Activated CD4-positive, alpha-beta T cell treated with anti-CD3 and anti-CD28 coated beads, Interleukin-2, amount 50 U/mL, for 16 hours (primary cell): Measurements from ENCODE around the gene SLC17A9.

Experiments used
- DNase-seq: peaks from one replicate; pipeline ENCODE4 v3.0.0-alpha.2; 2020

Gene SLC17A9

DNA sequence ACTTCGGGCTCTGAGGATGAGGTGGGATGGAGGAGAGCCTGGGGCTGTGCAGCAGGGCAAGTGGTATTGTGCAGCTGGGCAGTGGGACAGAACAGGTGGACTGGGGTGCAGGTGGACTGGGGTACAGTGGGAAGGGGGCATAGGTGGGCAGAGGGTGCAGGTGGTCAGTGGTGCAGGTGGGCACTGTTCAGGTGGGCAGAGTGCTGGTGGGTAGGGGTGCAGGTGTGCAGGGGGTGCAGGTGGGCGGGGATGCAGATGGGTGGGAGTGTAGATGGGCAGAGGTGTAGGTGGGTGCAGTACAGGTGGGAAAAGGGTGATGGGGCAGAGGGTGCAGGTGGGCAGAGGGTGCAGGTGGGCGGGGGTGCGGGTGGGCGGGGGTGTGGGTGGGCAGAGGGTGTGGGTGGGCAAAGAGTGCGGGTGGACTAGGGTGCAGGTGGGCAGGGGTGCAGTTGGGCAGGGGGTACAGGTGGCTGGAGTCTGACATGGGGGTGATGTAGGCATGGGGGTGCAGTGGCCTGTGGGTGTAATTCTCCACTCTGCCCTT lies 33.8 kb downstream of the SLC17A9 start:
- no peak for DNase-seq

DNA sequence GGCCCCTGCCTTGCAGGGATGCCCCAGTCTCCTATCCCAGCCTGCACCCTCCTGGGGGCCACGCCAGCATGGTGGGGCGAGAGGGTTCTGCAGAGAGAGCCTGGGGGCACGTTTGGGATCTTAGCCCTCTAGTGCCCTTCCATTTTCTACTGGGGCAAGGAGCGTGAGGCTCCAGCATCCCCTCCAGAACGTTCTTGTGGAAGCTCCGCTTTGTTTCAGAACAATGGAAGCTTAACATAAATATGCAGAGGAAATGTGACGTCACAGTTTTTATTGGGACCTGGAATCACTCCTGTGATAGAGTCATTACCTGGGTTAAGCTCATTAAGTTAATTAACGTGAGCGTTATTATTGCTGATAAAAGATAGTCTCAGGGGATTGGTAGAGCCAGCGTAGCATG lies 34.6 kb downstream of the SLC17A9 start:
- no peak for DNase-seq

DNA sequence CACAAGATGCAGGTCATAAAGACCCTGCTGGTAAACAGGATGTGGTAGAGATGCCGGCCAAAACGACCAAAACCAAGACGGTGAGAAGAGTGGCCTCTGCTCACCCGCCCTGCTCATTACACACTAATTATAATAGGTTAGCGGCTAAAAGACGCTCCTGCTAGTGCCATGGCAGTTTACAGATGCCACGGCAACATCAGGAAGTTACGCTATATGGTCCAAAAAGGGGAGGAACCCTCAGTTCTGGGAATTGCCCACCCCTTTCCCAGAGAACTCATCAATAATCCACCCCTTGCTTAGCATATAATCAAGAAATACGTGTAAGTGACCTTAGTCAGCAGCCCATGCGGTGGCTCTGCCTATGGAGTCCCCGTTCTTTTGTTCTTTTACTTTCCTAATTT lies 36.7 kb downstream of the SLC17A9 start:
- peak; percentile 16 for DNase-seq

DNA sequence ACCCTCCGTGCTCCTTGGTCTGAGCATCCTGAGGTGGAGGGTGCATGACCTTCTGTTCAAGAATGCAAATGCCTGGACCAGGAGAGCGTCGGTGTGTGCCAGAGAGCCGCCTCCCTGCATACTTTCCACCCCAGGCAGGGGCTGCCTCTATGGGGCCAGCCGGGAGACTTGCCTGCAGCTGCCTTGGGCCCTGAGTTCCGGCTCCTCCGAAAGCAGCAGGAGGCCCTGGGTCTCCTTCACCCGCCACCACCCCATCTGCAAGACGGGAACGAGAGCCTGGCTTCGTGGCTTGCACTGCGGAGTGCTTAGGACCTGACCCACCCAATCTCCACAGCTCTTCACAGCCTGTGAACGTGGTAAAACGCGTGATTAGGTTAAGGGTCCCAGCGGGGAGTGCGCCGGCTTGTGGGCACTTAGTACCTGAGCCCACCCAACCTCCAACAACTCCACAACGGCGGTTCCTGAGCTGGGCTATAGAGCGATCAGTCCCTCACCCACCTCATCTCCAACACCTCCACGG lies 37.9 kb downstream of the SLC17A9 start:
- DNase-seq: no peak

DNA sequence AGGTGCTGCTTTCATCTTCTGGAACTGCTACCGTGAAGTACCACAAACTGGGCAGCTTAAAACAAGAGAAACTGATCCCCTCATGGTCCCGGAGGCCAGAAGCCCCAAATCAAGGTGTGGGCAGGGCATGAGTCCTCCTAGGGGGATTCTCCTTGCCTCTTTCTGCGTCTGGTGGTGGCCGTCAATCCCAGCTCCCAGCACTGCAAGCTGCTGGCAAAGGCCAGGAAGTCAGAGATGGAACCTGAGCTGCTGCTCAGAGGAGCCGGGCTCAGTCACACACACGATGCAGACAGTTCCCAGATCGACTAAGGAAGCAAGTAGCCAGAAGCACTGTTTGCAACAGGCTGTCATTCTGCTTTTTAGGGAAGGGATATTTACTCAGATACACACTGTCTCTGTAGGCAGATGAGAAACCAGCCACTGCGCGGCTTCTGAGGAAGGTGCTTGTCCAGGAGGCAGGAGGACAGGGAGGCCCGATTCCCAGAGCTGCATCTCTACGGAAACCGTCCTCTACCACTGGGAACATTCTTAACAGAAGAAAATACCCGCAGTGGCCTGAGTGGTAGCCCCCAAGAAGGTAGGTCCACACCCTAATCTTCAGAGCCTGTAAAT lies 38.8 kb downstream of the SLC17A9 start:
- DNase-seq: no peak

DNA sequence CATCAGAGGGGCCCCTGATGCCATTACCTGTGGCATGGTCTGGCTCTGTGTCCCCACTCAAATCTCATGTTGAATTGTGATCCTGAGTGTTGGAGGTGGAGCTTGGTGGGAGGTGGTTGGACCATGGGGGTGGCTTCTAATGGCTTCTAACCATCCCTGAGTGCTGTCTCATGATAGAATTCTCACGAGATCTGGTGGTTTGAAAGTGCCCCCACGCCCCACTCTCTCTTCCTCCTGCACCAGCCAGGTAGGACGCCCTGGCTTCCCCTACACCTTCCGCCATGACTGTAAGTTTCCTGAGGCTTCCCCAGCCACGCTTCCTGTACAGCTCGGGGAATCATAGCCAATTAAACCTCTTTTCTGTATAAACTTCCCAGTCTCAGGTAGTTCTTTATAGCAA lies 39.4 kb downstream of the SLC17A9 start:
- no peak for DNase-seq

DNA sequence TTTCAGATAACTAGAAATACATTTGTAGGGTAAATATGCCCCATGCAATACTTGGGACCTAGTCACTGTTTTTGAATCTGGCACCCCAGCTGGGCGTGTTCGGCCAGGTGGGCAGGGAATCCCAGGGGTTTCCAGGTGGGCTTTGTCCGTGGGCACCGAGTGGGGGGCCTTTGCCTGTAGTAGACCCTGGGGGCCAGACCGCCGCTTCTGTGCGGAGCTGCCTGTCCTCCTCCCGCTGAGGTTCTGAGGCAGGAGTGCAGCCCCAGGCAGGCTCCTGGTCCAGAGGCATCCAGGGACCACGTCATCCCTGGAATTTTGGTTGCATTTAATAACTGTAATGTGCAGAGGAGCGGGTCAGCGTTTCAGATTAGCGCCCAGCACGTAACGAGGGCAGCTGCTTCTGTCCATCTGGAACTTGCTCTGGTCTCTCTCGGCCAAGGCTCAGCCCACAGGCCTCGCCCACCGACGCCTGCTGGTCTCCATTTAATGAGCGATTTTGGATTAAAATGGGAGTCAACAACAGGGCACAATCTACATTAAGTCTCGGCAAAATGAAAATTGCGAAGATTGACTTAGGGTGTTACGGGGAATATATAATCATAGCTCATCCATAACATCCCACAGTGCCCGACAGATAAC lies 41.5 kb downstream of the SLC17A9 start:
- DNase-seq: no peak

DNA sequence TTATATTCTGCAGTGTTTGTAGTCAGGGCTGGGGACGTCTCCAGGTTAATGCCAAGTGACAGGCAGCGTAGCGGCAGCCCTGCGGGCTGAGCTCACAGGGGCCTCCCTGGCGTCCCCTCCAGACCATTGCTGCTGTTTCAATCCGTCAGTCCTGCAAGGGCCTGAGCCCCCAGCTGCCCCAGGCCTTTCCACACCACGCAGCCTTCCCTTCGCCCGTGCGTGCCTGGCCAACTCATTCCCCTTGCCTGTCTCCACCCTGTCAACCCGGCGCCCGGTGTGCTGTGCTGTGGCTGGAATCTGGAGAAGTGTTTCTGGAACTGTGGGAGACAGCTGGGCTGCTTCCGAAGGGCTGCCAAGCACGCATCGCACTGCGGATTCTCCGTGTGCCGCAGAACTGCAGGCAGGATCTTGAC lies 42.4 kb downstream of the SLC17A9 start:
- DNase-seq: no peak

DNA sequence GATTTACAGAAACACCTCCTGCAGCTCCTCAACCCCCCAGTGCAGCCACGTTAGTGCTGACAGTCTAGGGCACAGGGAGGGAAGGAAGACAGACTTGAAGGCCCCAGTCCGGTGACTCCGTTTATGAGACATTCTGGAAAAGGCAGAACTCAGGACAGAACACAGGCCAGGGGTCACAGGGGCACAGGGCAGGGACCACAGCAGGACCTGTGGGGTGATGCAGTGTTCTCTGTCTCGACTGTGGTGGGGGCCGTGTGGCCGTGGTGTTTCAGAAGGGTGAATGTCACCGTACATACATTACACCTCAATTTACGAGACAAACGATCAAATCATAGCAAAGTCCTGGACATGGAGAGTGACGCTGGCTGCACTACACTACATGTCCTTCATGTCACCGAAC lies 43.0 kb downstream of the SLC17A9 start:
- DNase-seq: no peak

DNA sequence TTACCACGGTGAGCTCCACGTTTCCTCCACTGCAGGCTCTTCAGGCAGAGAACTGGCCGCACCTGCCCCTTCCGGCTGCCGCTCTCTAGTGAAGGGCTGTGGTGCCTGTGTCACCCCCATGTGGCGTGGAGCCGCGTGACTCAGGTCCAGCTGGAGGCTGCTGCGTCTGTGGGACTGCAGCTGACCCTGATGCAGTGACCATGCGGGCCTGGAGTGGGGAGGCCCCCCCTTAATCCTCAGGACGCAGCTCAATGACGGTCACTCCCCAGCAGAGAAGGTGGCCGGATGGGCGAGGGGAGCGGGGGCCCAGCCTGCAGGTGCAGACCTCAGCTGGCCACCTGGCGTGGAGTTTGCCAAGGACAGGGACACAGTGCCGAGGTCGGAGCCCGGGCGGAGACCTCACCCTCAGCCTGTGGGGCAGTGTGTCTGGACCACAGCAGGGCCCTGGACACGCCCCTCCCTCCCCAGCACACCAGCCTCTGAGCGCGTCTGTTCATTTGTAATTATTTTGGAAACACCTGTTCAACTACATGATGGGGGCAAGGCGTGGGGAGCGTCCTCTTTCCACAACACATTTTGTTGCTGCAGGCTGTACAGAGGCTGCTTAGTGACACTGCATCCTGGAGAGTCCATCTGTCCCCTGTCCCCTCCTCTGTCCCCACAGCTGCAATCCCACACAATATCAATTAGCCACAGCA lies 43.5 kb downstream of the SLC17A9 start:
- no peak for DNase-seq

DNA sequence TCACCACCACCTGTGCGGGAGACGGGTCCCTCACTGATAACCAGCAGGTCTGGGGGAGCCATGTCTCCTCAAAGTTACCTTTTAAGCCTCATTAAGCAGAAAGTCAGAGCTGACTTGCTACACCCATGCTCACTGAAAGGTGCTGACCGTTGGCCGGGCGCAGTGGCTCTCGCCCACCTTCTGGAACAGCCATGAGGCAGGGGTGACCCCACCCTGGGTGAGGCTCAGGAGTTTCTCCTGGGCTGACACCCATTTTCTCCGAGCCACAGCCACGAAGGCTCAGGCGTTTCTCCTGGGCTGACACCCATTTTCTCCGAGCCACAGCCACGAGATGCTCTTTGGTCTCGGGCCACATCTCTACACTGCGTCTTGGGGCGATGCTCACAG lies 44.1 kb downstream of the SLC17A9 start:
- no peak for DNase-seq

DNA sequence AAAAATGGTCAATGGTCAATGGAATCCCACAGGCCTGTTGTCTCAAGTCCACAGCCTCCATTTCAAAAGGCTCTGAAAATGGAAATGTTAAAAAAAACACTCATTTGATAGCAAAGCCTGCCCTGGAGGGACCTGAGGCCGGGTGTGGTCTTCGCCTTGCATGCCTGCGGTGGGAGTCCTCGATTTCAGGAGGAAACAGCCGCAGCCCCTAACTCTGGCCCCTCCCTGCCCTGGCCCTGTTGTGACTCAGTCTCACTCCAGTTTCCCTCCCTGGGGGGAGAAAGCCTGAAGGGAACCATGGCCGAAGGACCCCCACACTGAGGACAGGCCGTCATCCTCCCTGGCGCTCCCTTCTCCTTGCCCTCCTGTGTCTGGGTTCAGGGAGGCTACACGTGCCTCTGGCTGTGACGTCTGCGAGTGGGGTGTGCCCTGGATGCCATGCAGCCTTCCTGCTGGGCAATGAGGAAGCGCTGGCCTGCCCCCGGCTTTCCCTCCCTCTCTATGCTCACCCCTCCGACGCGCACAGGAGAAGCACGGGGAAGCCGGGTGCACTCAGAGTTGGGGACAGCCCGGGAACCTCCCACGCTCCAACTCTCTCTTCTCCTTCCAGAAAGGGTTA lies 45.0 kb downstream of the SLC17A9 start:
- no peak for DNase-seq

DNA sequence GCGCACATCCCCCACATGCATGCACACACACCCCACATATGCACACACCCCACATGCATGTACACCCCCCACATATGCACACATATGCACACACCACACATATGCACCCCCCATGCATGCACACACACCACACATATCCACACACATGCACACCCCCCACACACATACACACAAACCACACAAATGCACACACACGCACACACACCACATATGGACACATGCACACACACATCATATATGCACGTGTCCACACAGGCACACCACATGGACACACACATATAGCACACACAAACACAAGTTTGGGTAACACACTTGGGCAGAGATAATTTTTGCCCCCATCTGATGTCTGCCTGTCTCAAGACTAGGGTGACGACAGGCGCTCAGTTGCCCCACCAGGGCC lies 45.9 kb downstream of the SLC17A9 start:
- no peak for DNase-seq

DNA sequence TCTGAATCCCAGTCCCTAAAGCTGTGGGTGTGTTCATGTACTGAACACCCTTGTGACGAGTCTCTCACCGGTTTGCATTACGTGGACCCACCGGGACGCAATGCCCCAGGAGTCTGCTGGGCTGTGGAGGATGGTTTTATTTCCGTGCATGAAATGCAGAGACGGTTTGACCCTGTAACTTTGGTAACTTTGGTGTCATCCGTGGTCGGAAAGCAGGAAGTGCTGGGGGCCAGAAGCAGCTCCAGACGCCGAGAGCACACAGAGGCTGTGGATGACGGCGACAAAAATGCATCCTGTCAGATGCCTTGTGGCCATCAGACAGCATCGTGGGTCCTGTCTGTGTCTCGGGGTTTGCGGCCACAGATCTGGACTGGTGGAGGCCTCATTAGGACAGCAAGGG lies 47.1 kb downstream of the SLC17A9 start:
- peak; percentile 10 for DNase-seq

DNA sequence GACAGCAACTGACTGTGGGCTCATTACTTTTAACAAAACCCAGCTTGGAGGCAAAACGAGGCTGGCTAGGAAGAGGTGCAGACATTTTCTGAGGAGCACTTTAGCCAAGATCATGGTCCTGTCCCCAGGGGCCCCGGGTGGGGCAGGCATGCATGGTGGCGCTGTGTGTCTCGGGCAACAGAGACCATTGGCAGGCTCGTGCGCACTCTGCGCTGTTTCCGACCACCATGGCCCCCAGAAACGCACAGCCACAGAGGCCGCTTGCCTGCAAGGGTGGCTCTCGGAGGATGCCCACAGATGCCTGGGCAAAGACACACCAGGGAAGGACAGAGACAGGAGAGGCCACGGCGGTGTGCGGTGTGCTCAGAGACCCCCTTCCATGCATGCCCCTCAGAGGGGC lies 47.5 kb downstream of the SLC17A9 start:
- no peak for DNase-seq

DNA sequence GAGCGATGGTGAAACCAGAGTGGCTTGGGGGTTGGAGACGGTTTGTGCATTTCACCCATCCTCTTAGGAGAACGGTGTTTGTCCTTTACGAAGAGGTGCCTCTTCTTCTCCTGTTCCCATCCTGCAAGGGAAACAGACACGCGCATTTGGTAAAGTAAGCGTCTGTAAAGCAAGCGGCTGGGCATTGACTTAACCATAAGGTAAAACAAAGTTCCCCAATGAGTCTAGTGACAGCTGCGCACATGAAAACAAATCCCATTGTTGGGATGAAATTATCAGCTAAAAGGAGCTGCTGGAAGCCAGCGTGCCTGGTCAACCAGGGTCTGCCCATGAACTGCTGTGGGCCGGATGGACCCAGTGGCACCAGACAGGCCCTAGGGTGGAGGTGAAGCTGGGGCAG lies 48.4 kb downstream of the SLC17A9 start:
- DNase-seq: no peak

DNA sequence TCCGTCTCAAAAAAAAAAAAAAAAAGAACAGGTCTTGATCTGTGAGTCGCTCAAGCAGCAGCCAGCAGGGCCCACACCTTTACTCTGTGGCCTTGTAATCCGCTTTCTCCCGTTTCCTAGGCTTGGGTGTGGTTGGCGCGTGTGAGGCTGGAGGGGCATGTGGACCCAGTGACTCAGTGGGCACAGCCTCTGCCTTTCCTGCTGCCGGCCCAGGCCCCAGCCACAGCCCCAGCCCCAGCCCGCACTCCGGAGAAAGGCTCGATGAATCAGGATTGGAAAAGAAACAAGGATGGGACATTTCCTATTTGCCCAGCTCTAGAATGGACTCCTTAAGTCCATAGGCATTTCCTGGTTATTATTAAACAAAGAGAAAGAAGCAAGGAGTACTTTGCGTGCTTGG lies 50.0 kb downstream of the SLC17A9 start:
- DNase-seq: no peak

DNA sequence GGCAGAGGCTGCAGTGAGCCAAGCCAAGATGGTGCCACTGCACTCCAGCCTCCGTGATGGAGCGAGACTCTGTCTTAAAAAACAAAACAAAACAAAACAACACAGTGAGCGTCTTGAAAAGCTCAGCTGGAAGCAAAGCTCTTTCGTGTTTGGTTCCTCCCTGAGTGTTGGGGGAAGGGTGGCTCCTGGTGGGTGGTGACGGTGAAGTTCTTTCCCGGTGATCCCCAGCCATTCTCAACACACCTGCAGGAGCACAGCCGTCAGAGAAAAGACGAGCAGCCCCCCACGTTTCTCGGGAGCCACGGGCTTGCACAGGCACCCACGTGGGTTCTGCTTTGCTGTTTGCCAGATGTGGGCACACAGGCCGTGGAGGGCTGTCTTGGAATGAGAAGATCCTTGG lies 51.0 kb downstream of the SLC17A9 start:
- DNase-seq: no peak

DNA sequence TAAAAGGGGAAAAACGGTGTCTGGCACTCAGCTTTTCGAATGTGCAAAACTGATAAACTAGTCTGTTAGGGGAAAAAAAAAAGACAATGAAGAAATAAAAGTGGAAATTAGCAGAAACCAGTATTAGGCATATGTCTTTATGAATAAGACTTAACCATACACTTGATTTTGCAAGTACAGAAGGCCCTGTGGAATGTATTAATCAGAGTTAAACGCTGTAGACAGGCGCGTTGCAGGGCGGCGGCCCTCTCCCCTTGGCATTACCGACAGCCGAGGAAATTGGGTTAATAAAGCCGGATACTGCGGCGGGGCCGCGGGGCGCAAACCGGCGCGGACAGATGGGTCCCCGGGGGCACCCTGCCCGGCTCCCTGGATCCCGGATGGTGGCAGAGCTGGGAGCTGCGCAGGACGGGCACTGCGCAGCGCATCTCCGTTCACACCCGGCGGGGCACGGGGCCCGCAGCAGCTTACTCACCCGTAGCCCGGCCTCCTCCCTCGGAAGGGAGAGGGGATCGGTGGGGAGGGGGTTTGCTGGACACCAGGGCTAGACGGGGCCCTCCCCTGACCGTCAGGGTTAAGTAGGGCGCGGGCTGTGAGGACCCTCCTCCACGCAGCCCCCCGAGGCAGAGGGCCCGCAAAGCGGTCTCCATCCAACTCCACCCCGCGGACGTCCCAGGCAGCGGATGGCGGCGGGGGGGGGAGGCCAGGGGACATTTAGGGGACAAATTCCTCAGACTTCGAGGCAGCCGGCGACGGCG lies 52.3 kb downstream of the SLC17A9 start:
- DNase-seq: no peak

DNA sequence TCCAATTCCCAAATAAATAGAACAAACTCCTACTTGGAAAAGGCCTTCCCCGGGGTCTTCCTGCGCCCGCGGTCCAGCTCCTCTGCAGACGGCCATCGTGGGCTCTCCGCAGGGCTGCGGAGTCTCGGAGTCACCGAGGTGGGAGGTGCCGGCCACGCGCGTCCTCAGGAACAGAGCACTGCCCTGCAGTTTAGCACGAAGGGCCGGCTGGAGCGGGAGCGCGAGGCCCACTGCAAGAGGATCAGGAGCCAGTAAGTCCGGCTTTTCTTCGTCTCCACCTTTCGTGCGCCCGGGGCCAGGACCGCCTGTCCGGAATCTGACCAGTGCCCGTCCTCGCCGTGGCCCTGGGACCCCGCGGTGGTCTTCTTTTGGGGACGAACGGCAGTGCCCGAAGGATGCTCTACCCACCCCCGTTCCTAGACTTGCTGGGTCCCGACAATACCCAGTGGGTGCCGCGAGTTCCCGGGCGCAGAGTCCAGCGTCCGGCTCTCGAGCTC lies 52.9 kb downstream of the SLC17A9 start:
- DNase-seq: no peak

DNA sequence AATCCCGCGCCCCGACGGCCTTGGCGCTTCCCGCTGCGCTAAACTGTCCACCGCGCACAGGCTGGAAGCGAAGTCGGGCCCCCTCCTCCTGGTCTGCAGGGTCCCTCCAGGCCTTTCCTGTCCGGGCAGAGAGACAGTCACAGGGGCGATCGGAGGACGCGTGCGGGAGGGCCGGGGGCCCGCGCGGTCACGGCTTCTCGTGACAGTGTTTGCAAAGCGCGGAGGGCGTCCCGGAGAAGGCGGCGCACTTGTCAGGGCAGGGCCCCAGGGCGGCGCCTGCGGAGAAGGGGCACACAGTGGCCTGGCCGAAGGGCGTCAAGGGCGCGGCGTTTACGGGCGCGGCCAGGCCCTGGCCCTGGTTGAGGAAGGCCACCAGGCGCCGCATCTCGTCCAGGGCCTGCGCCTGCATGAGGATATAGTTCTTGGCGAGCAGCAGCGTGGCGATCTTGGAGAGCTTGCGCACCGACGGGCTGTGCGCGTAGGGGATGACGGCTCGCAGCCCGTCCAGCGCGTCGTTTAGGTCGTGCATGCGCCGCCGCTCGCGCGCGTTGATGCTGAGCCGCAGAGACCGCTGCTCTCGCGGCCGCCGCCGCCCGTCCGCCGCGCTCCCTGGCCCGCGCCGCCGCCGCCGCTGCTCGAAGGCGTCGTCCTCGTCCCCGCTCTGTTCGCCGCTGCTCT lies 53.5 kb downstream of the SLC17A9 start:
- no peak for DNase-seq
